Mononuclear cell (primary cell): ENCODE measurements around the gene CAPN3. TPM values are rescaled to one million over a fixed set of nuclear protein-coding genes. Genes with fewer than 3 reads are reported as not detected.

Experiments
- H3K27me3 ChIP-seq: 2 replicates; pipeline ENCODE4 v1.6.0; 2011; ENCODE audit warnings: low read length, control low read depth; ENCODE audit not compliant: insufficient read depth
- H3K4me1 ChIP-seq: 2 replicates; pipeline ENCODE4 v1.5.1; 2011; ENCODE audit warnings: mild to moderate bottlenecking, low read length, control low read depth; ENCODE audit not compliant: insufficient read depth
- H3K4me3 ChIP-seq: 2 replicates; pipeline ENCODE4 v1.5.1; 2011; ENCODE audit warnings: mild to moderate bottlenecking, low read length, moderate library complexity
- H3K9me3 ChIP-seq: 2 replicates; pipeline ENCODE4 v1.5.1; 2011; ENCODE audit warnings: low read depth, mild to moderate bottlenecking, control low read depth, low read length
- total RNA-seq: library from RNA; depleted of rRNA; stranded (reverse); fragments of >200 nt; gene quantifications from one replicate; pipeline ENCODE4 v1.2.3, GENCODE V29; 2012

Gene CAPN3
- total RNA-seq, 1 donor = 4.1 TPM

DNA sequence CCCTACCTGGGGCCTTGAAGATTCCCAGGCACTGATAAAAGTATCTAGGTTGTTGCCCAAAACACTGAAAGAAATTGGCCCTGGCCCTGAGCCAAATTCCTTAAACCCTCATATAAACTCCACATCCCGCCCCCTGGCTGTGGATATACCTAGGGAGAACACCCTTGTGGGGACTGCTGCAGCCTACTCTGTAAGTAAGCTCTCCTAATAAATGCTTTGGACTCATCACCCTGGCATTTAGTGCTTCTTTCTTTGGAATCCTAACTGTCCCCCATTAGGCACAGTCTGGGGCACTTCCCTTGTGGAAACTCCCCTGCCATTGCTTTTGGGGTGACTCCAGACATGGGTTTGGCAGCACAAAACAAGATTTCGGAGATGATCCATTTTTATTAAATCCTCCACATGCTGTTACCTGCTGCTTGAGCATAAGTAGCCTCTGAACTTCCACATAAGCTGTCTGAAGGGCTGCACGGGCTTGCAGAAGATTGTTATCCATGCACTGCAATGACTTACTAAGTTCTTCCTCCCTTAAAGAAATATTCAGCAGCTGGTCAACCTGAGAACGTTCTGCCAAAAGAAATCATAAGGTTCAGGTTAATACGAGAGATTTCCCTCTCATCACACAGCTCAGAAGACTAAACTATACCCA, 85.2 kb downstream of the CAPN3 start:
- H3K4me3 ChIP-seq = no peak overlapping the region

DNA sequence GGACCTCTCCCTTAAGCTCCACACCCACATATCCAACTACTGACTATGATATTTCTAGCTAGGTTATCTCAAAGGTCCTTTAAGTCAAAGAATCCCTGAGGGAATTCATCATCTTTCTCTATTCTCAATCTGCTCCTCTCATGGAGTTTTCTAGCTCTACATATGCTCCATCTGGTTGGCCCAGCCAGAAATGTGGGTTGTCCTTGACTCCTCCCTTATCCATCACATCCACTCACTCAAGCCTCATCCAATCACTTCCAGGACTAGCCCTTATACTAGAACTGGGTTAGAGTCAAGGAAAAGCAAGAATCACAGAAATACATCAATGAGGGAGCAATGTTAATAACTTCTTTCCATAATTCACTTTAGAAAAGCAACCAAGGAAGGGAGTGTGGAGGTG, 86.2 kb downstream of the CAPN3 start:
- no peaks in the 10 kb centered on the region for H3K9me3 ChIP-seq
- no peaks in the 10 kb centered on the region for H3K4me1 ChIP-seq

More for the DNA sequence above, 85.2 kb downstream of the CAPN3 start:
- no peaks in the 10 kb centered on the region for H3K27me3 ChIP-seq
- H3K9me3 ChIP-seq = no peaks in the 10 kb centered on the region
- H3K4me1 ChIP-seq = no peaks in the 10 kb centered on the region

GRCh38 chr15:42447599-42447998, 88.3 kb downstream of the CAPN3 start:
- H3K9me3 ChIP-seq = no peaks in the 10 kb centered on the region

More for the DNA sequence above, 86.2 kb downstream of the CAPN3 start:
- H3K4me3 ChIP-seq = no peak overlapping the region
- no peaks in the 10 kb centered on the region for H3K27me3 ChIP-seq

GRCh38 chr15:42448281-42448680, 89.0 kb downstream of the CAPN3 start:
- Histone ChIP-seq H3K4me1 (no peaks in the 10 kb centered on the region), H3K27me3 (no peaks in the 10 kb centered on the region), H3K4me3 (no peak overlapping the region), H3K9me3 (no peaks in the 10 kb centered on the region)

More at GRCh38 chr15:42447599-42447998, 88.3 kb downstream of the CAPN3 start:
- no peaks in the 10 kb centered on the region for H3K27me3 ChIP-seq
- no peak overlapping the region for H3K4me3 ChIP-seq
- no peaks in the 10 kb centered on the region for H3K4me1 ChIP-seq

DNA sequence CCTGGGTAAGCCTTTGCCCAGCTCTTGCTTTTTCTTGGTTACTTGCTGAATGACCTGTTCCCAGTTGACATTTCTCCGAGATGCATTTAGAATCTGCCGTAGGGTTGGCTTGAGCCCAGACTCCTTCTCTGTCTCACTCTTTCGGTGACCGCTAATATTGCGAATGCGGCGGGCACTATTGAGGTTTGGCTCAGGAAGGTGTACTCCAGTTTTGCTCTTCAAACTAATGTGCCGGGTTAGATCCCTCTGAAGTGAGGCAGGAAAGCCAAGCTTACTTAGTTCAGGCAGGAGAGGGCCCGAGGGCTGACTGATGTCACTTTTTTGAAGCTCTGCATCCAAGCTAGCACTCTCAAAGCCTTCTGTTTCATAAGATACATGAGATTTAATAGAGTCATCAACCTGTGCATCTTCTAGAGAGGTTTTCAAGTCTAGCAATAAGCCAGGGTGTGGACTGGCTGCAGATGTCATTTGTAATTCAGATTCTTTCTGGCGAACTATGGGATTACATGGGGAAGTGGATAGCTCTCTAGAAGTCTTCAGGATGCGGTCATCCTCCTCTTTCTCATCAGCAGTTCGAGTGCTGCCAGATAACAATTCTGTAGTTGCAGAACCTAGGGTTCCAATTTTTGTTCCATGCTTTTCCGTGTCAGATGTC, 90.6 kb downstream of the CAPN3 start:
- Histone ChIP-seq H3K4me1 (no peaks in the 10 kb centered on the region), H3K27me3 (no peaks in the 10 kb centered on the region)

GRCh38 chr15:42450425-42450790, 91.1 kb downstream of the CAPN3 start:
- Histone ChIP-seq H3K9me3 (no peaks in the 10 kb centered on the region), H3K4me3 (no peak overlapping the region), H3K27me3 (no peaks in the 10 kb centered on the region), H3K4me1 (no peaks in the 10 kb centered on the region)

More for the DNA sequence above, 90.6 kb downstream of the CAPN3 start:
- Histone ChIP-seq H3K9me3 (no peaks in the 10 kb centered on the region), H3K4me3 (no peak overlapping the region)

- Histone ChIP-seq H3K27me3 (no peaks in the 10 kb centered on the region), H3K9me3 (no peaks in the 10 kb centered on the region), H3K4me3 (no peak overlapping the region), H3K4me1 (no peaks in the 10 kb centered on the region)
Observed at GRCh38 chr15:42453826-42454225, 94.5 kb downstream of the CAPN3 start.

- H3K4me1 ChIP-seq = no peaks in the 10 kb centered on the region
- H3K4me3 ChIP-seq = no peak overlapping the region
- H3K27me3 ChIP-seq = no peaks in the 10 kb centered on the region
- no peaks in the 10 kb centered on the region for H3K9me3 ChIP-seq
Observed at GRCh38 chr15:42456531-42456930, 97.2 kb downstream of the CAPN3 start.

- H3K4me1 ChIP-seq = no peaks in the 10 kb centered on the region
- no peak overlapping the region for H3K4me3 ChIP-seq
- no peaks in the 10 kb centered on the region for H3K27me3 ChIP-seq
- H3K9me3 ChIP-seq = no peaks in the 10 kb centered on the region
Observed at GRCh38 chr15:42456971-42457370, 97.7 kb downstream of the CAPN3 start.

DNA sequence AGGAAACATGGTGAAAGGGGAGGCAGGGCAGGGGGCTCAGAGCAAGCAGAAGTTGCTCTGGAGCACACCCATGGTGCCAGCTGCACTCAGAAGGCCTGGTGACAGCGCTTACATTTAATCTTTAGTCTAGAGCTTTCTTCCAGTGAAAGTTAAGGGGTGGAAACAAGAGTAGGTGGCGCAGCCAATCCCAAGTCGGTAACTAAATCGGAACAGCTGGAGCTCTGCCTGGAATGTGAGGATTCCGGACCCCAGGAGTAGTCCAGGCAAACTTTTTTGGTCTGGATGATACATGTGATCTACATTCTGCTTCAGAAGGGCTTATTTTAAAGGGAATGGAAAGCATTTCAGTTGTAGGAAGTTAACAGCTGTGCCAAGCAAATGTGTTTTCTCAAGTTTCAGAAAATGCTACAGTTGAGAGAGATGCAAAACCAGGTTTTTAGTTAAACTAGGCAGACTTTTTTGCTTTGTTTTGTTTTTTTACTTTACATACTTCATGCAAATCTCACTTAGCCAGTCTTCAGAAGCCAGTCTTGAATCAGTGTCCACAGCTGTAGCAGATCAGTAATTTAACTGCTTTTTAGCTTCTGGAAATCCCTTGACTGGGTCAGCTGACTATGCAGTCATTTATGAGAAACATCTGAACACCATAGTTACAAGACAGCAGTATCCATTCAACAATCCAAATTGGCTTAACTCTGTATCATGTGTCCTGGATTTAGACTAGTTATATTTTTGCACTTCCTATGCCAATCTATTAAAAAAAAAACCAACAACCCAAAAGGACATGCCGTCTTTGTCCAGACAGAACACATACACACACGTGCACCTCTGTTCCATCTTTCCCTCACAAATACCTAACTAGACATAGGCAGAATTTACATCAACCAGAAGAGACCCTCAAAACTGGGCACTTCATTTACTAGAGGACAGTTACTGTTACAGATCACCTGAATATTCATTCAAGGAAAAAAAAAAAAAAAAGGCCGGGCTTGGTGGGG, 98.4 kb downstream of the CAPN3 start:
- Histone ChIP-seq H3K27me3 (no peaks in the 10 kb centered on the region), H3K9me3 (no peaks in the 10 kb centered on the region), H3K4me1 (no peaks in the 10 kb centered on the region), H3K4me3 (no peak overlapping the region)

DNA sequence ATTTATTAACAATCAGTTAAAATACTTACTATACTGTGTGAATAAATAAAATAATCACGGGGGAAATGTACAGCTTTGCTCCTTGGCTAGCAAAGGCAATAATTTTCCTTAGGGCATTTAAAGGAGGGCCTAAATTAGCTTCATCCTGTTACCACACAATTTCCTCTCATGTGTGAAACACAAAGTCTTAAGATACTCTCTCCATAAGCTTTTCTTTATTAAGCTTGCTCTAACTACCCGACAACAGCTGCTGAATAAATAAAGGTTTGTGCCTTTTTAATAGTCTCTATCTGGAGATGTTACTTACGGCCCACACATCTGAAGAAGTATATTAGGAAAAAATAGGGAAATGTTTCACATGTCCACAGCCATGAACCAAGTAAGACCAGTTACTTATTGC, 102.0 kb downstream of the CAPN3 start:
- no peaks in the 10 kb centered on the region for H3K27me3 ChIP-seq
- H3K9me3 ChIP-seq = no peaks in the 10 kb centered on the region
- no peak overlapping the region for H3K4me3 ChIP-seq
- no peaks in the 10 kb centered on the region for H3K4me1 ChIP-seq

Other genes starting within 250 kb of the CAPN3 start
- not detected for gene PLA2G4F, start 202.9 kb upstream of the CAPN3 start, total RNA-seq
- gene VPS39, start 151.2 kb upstream of the CAPN3 start, total RNA-seq = 103 TPM
- gene GANC, start 86.3 kb upstream of the CAPN3 start, total RNA-seq = 21.4 TPM
- 78.3 TPM for gene TMEM87A, start 86.1 kb upstream of the CAPN3 start, total RNA-seq
- 70.6 TPM for gene ZNF106, start 131.6 kb downstream of the CAPN3 start, total RNA-seq
- gene SNAP23, start 136.1 kb downstream of the CAPN3 start, total RNA-seq = 84.8 TPM
- 23.9 TPM for gene LRRC57, start 189.3 kb downstream of the CAPN3 start, total RNA-seq
- gene HAUS2, start 189.3 kb downstream of the CAPN3 start, total RNA-seq = 31.8 TPM
- 4.0 TPM for gene STARD9, start 216.1 kb downstream of the CAPN3 start, total RNA-seq